ENCODE measurements around the gene NECAB3. TPM values are rescaled to one million over a fixed set of nuclear protein-coding genes. Genes with fewer than 3 reads are reported as not detected.

The NECAB3 gene
- total RNA-seq, 2 donors from 2014 or later = 10.2 to 12.2 TPM

Other genes starting within 250 kb of the NECAB3 start
- 1 to 10 TPM; 5.6 to 6.6 TPM for gene SNTA1, start 230.7 kb downstream of the NECAB3 start, total RNA-seq
- 10 to 100 TPM; 26.6 to 29.5 TPM for gene CBFA2T2, start 184.3 kb downstream of the NECAB3 start, total RNA-seq
- gene C20orf144, start 12.1 kb downstream of the NECAB3 start, total RNA-seq = under 1 TPM; 0.13 to 0.45 TPM
- 1 to 10 TPM in 1 of 2 donors, under 1 TPM in 1; 0.89 to 1.2 TPM for gene ACTL10, start 7.5 kb downstream of the NECAB3 start, total RNA-seq
- 10 to 100 TPM in 1 of 2 donors, 1 to 10 TPM in 1; 2.6 to 11.5 TPM for gene E2F1, start 12.0 kb upstream of the NECAB3 start, total RNA-seq
- gene PXMP4, start 45.9 kb upstream of the NECAB3 start, total RNA-seq = 1 to 10 TPM; 3.7 to 4.0 TPM
- gene ZNF341, start 57.6 kb upstream of the NECAB3 start, total RNA-seq = 1 to 10 TPM; 4.0 to 4.2 TPM
- gene CHMP4B, start 136.9 kb upstream of the NECAB3 start, total RNA-seq = 10 to 100 TPM; 48.6 to 50.6 TPM

All from T-helper 17 cell (primary cell).